Stomach (tissue), 4 donors: ENCODE measurements around the gene CDH16.

Experiments used
- POLR2A ChIP-seq, 4 donors: fragments of 450-650 bp; IDR thresholded peaks; one replicate each; pipeline ENCODE4 v1.6.1; 2016; ENCODE audit warnings: antibody characterized with exemption in 4 of 4, control low read depth in 2 of 4, mild to moderate bottlenecking in 1 of 4, moderate library complexity in 1 of 4
- TF ChIP-seq, protein P1 (sequence below), 7 experiments: fragments of 450-650 bp in 4 of 7; fragments of 200-600 bp in 3 of 7; sonication (generic) in 3 of 7; IDR thresholded peaks; one replicate each; pipeline ENCODE4 v1.5.1; 2016 to 2019; ENCODE audit warnings: antibody characterized with exemption in 7 of 7, control low read depth in 2 of 7, mild to moderate bottlenecking in 1 of 7

DNA sequence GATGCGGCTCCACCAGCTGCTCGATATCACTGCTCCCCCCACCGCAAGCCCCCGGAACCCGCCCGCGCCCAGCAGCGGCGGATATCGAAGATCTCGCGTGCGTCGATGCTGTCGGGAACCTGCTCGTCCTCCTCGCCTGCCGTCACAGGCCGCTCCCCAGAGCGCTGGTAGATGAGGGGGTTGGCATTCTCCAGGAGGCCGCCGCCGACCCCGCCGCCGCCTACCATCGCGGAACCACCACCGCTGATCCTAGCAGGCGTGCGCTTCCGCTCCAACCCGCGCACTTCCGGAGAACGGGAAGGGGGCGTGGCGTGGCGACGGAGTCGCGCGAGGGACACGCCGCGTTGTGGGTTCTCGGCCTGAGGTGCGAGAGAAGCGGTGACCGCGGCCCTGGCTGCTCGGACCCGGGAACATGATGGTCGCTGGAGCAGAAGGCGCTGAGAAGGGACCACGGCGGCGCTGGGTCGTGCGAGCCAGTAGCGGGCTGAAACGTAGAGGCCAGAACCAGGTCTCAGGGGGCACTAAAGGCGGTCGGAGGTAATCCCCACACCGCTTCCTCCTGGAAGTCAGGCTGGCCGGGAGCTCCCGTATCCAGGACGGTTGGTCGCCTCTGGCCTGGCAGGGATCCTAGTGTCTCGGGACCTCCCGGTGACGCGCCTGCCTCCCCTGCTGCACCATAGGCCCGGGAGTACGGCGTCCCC is 15.6 kb upstream of the CDH16 start, which contains the start of gene CIAO2B:
- TF ChIP-seq, protein P1, sequence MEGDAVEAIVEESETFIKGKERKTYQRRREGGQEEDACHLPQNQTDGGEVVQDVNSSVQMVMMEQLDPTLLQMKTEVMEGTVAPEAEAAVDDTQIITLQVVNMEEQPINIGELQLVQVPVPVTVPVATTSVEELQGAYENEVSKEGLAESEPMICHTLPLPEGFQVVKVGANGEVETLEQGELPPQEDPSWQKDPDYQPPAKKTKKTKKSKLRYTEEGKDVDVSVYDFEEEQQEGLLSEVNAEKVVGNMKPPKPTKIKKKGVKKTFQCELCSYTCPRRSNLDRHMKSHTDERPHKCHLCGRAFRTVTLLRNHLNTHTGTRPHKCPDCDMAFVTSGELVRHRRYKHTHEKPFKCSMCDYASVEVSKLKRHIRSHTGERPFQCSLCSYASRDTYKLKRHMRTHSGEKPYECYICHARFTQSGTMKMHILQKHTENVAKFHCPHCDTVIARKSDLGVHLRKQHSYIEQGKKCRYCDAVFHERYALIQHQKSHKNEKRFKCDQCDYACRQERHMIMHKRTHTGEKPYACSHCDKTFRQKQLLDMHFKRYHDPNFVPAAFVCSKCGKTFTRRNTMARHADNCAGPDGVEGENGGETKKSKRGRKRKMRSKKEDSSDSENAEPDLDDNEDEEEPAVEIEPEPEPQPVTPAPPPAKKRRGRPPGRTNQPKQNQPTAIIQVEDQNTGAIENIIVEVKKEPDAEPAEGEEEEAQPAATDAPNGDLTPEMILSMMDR (IDR thresholded peaks at IDR 0.05): no peak
- TF ChIP-seq POLR2A (IDR thresholded peaks at IDR 0.05): peak in 2 of 4 donors; percentile 56 to 63
